Measurements from ENCODE around the gene PEX14.

Gene PEX14

DNA sequence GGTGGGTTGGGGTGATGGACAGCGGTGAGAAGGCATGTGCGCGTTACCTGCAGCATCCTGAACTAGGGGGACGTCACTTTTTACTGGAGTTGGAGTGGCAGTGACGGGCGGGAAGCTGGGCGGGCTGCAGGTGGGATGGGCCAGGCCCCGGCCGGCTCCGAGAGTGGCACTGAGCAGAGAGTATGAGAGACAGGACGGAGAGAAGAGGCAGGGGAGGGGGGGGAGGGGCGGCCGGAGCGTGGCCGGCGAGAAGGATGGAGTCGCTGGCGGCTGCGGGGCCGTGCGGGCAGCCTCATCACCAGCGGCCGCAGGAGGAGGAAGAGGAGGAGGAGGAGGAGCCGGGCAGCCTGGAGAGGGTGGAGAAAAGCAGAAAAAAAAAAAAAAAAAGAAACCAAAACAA lies 167.2 kb downstream of the PEX14 start:
- DNase-seq (ENCODE audit: low read depth), result no peak
- in situ Hi-C loops (cut with HindIII; ENCODE audit: low sequenced_read_pairs), result no loop called here
- H3K4me3 ChIP-seq (ENCODE audit: low read depth, low read length), result no peak overlapping the region
- TF ChIP-seq, protein P1, sequence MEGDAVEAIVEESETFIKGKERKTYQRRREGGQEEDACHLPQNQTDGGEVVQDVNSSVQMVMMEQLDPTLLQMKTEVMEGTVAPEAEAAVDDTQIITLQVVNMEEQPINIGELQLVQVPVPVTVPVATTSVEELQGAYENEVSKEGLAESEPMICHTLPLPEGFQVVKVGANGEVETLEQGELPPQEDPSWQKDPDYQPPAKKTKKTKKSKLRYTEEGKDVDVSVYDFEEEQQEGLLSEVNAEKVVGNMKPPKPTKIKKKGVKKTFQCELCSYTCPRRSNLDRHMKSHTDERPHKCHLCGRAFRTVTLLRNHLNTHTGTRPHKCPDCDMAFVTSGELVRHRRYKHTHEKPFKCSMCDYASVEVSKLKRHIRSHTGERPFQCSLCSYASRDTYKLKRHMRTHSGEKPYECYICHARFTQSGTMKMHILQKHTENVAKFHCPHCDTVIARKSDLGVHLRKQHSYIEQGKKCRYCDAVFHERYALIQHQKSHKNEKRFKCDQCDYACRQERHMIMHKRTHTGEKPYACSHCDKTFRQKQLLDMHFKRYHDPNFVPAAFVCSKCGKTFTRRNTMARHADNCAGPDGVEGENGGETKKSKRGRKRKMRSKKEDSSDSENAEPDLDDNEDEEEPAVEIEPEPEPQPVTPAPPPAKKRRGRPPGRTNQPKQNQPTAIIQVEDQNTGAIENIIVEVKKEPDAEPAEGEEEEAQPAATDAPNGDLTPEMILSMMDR (IDR thresholded peaks at IDR 0.05; ENCODE audit: low read depth, low read length, missing control alignments), result no peak

DNA sequence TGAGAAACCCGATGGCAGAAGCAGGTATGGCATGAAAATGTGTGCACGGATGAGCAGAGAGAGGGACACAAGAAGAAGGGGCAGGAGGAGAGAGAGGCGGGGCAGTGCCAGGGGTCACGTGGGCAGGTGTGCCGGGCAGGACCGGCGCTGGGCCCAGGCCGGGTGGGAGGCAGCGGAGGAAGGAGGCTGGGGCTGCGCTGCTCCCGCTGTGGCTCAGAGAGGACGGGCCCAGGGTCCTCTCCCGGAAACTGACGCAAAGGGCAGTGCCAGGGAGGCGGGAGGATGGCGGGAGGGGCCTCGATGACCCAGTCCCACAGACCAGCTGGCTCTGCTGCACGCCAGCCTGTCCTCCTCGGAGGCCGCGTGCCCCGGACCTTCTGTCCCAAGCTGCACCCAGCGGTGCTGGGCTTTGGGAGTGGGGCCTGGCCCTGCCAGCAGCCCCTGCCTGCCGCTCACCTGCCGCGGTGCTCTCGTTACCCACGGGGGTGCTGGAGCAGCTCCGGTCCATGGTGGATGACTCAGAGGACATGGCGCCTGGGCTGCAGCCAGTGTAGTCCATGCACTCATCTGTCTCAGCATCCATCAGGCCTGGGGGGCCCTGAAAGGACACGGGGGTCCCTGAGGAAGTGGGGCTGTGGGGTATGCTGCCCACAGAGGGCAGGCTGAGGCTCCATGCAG lies 167.8 kb downstream of the PEX14 start:
- in situ Hi-C loops (cut with HindIII; ENCODE audit: low sequenced_read_pairs), result no loop called here
- TF ChIP-seq, protein P1 (IDR thresholded peaks at IDR 0.05; ENCODE audit: low read depth, low read length, missing control alignments), result no peak
- DNase-seq (ENCODE audit: low read depth), result no peak
- H3K4me3 ChIP-seq (ENCODE audit: low read depth, low read length), result no peak overlapping the region

GRCh38 chr1:10643607-10644306 lies 169.0 kb downstream of the PEX14 start:
- in situ Hi-C loops (cut with HindIII; ENCODE audit: low sequenced_read_pairs), result no loop called here
- no peak overlapping the region for H3K4me3 ChIP-seq (ENCODE audit: low read depth, low read length)
- TF ChIP-seq, protein P1 (IDR thresholded peaks at IDR 0.05; ENCODE audit: low read depth, low read length, missing control alignments), result no peak
- no peak for DNase-seq (ENCODE audit: low read depth)

DNA sequence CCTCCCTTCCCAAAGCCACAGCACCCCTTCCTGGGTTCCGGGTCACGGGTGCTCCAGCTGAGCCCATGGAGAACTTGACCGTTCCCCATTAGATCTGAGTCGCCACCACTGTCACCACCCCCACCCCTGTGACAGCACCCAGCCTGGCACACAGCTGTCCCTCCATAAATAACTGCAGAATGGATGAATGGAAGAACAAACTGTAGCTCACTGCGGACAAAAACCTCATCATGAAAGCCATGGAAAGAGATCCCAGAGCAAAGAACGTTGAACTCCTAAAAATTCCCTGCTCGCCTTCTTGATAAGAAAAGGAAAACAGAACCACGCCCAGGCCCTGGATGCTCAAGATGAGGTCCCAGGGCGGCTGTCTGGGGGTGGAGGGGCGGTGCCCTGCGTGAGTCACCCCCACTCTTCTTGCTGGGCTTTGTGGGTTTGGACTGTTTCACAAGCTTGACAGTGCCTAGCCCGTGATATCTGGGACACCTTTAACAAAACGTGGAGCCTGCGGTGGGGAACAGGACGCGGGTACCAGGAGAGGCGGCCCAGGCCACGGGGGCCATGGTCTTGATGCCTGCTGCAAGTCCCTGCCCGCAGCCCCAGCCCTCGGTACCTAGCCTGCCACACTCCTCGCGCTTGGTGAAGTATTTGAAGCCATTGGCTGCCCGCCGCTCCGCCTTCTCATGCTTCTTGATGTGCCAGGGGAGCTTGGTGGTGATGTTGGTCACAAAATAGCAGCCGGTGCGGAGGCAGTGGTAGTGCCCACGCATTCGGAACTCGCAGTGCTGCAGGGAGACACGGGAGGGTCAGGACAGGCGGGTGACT lies 169.8 kb downstream of the PEX14 start:
- in situ Hi-C loops (cut with HindIII; ENCODE audit: low sequenced_read_pairs), result no loop called here
- DNase-seq (ENCODE audit: low read depth), result no peak
- TF ChIP-seq, protein P1 (IDR thresholded peaks at IDR 0.05; ENCODE audit: low read depth, low read length, missing control alignments), result no peak
- H3K4me3 ChIP-seq (ENCODE audit: low read depth, low read length), result no peak overlapping the region

DNA sequence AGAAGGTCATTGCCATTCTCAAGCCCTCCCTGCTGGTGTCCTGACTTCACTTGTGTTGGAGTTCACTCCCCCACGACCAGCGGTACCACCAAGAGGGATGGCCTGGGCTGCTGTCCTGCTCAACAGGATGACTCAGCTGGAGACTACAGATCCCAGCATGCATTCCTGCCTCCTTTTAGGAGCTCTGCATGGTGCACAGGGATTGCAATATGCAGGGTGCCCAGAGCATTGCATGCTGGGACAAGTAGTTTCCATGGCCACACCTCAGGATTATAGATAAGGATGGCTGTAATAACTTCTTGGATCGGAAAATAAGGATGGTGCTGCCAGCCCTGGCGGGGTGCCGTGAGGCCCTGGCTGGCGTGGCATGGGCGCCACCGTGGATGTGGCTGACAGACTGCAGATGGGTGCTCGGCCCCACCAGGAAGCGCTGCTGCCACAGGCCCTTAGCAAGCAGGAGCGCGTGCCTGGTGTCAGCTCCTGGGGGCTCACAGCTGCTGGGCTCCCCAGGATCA lies 171.7 kb downstream of the PEX14 start:
- TF ChIP-seq, protein P1 (IDR thresholded peaks at IDR 0.05; ENCODE audit: low read depth, low read length, missing control alignments), result no peak
- H3K4me3 ChIP-seq (ENCODE audit: low read depth, low read length), result no peak overlapping the region
- in situ Hi-C loops (cut with HindIII; ENCODE audit: low sequenced_read_pairs), result no loop called here
- DNase-seq (ENCODE audit: low read depth), result peak; percentile 8

DNA sequence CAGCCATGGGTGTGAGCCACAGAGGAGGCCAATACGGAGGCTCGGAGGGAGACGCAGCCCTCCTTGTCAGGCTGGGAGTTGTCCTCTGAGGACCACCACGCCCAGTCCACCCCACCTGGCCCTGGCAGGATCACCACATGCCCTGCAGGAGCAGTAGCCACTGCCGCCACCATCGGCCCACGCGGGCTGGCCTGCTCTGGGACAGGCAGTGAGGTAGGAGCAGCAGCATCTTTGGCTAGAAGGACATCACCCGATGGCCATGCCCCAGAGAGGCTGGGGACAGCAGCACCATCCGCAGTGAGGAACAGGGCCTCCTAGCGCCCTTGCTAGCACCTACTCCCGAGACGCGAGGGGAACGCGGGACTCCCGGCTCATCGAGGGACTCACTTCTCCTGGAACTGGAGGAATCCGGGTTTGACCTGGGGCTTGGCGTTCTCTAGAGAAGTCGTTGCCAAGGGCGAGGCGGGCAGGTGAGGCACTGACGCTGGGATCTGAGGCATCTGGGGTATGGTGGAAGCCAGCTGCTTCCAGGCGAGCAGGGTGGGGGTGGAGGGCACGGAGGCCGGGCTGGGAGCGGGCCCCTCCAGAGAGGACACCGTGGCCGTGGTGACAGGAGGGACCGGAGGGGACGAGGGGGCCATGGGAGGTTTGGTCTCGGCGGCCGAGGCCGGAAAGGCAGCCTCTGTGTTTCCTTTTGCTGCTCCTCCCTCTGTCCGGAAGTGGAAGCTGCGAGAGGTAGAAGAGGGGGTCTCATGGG lies 172.8 kb downstream of the PEX14 start:
- H3K4me3 ChIP-seq (ENCODE audit: low read depth, low read length), result no peak overlapping the region
- DNase-seq (ENCODE audit: low read depth), result no peak
- TF ChIP-seq, protein P1 (IDR thresholded peaks at IDR 0.05; ENCODE audit: low read depth, low read length, missing control alignments), result no peak
- in situ Hi-C loops (cut with HindIII; ENCODE audit: low sequenced_read_pairs), result no loop called here
